Gastroesophageal sphincter (tissue), 3 donors: ENCODE results near the gene LYRM7.

Experiments
- CTCF ChIP-seq, 4 experiments: fragments of 200-600 bp in 2 of 4; fragments of 450-650 bp in 2 of 4; sonication (generic) in 1 of 4; IDR thresholded peaks; one replicate each; pipeline ENCODE4 v1.5.1; 2017 to 2019; ENCODE audit warnings: antibody characterized with exemption in 4 of 4, mild to moderate bottlenecking in 2 of 4, moderate library complexity in 2 of 4
- EP300 ChIP-seq: sonication (generic); formaldehyde crosslinking; IDR thresholded peaks from one replicate; pipeline ENCODE4 v1.6.1; 2017; ENCODE audit warnings: antibody characterized with exemption, mild to moderate bottlenecking
- POLR2A ChIP-seq, 2 donors: fragments of 450-650 bp; IDR thresholded peaks; one replicate each; pipeline ENCODE4 v1.6.1; 2017; ENCODE audit warnings: antibody characterized with exemption in 2 of 2, mild to moderate bottlenecking in 2 of 2, moderate library complexity in 1 of 2

GRCh38 chr5:131206772-131207171 is 36.0 kb downstream of the LYRM7 start:
- TF ChIP-seq CTCF (IDR thresholded peaks at IDR 0.05), result no peak
- no peak for TF ChIP-seq POLR2A (IDR thresholded peaks at IDR 0.05)
- TF ChIP-seq EP300, result no peak
